Upper lobe of left lung (tissue), 6 donors: ENCODE results near the gene STH. TPM values are rescaled to one million over a fixed set of nuclear protein-coding genes. Genes with fewer than 3 reads are reported as not detected.

Experiments used
- ATAC-seq, 2 donors: fragments of 200-7000 bp; cut with Tn5 transposase; one replicate each; pipeline ENCODE4 v1.9.1; 2022; ENCODE audit warnings: mild to moderate bottlenecking in 2 of 2, moderate library complexity in 2 of 2; ENCODE audit not compliant: low FRiP score in 2 of 2
- DNase-seq, 2 donors: peaks; one replicate each; pipeline ENCODE4 v3.0.0-alpha.2; 2019 to 2020
- H3K27ac ChIP-seq, 4 donors: fragments of 200-600 bp; sonication (generic); one replicate each; pipeline ENCODE4 v1.5.1; 2016 to 2019
- H3K27me3 ChIP-seq, 4 donors: fragments of 200-600 bp; sonication (generic); one replicate each; pipeline ENCODE4 v1.5.1; 2017 to 2019
- H3K36me3 ChIP-seq, 4 donors: fragments of 200-600 bp; sonication (generic); one replicate each; pipeline ENCODE4 v1.5.1; 2016 to 2019
- H3K4me1 ChIP-seq, 4 donors: fragments of 200-600 bp; sonication (generic); one replicate each; pipeline ENCODE4 v1.5.1; 2018 to 2019
- H3K4me3 ChIP-seq, 4 donors: fragments of 200-600 bp; sonication (generic); one replicate each; pipeline ENCODE4 v1.5.1; 2017 to 2019; ENCODE audit warnings: mild to moderate bottlenecking in 2 of 4, moderate library complexity in 1 of 4
- H3K9me3 ChIP-seq, 4 donors: fragments of 200-600 bp; sonication (generic); one replicate each; pipeline ENCODE4 v1.5.1; 2018 to 2019
- EP300 ChIP-seq, 4 donors: sonication (generic); formaldehyde crosslinking; IDR thresholded peaks; one replicate each; pipeline ENCODE4 v1.5.1; 2017; ENCODE audit warnings: antibody characterized with exemption in 4 of 4, control low read depth in 2 of 4
- POLR2A ChIP-seq, 4 donors: fragments of 450-650 bp; IDR thresholded peaks; one replicate each; pipeline ENCODE4 v1.5.1; 2016 to 2017; ENCODE audit warnings: antibody characterized with exemption in 4 of 4, mild to moderate bottlenecking in 2 of 4
- POLR2AphosphoS5 ChIP-seq, 2 donors: sonication (generic); formaldehyde crosslinking; IDR thresholded peaks; one replicate each; pipeline ENCODE4 v1.5.1; 2017; ENCODE audit warnings: antibody characterized with exemption in 2 of 2
- WGBS, 2 donors: methylation state at CpG; one replicate each; pipeline ENCODE4 v1.1.5; 2017 to 2018; 5-methylcytosine and 5-hydroxymethylcytosine counted together
- total RNA-seq, 6 donors: library from RNA; depleted of rRNA in 4 of 6; stranded (reverse); fragments of >200 nt in 4 of 6; gene quantifications; one replicate each; pipeline versions ENCODE4 v1.1.0 to v1.2.1, GENCODE V29; 2016 to 2021
- TF ChIP-seq, protein P1 (sequence below), 6 experiments: fragments of 450-650 bp in 4 of 6; fragments of 200-600 bp in 2 of 6; sonication (generic) in 2 of 6; IDR thresholded peaks; one replicate each; pipeline ENCODE4 v1.5.1; 2016 to 2019; ENCODE audit warnings: antibody characterized with exemption in 6 of 6
- donor health status: DM: no; HTN: no; CAD: no; lungs with moderate emphysema.
- donor health status: DM: no; HTN: yes; CAD: no; lungs with severe emphysema.

The STH gene
- total RNA-seq, 6 donors from 2014 or later: not detected

GRCh38 chr17:46009681-46010596 is 10.9 kb downstream of the STH start:
- no peak for ATAC-seq

GRCh38 chr17:46010597-46011186 is 11.6 kb downstream of the STH start:
- no peaks in the 10 kb centered on the region for H3K27me3 ChIP-seq
- H3K9me3 ChIP-seq: no peaks in the 10 kb centered on the region
- no peak overlapping the region for H3K27ac ChIP-seq
- TF ChIP-seq, protein P1, sequence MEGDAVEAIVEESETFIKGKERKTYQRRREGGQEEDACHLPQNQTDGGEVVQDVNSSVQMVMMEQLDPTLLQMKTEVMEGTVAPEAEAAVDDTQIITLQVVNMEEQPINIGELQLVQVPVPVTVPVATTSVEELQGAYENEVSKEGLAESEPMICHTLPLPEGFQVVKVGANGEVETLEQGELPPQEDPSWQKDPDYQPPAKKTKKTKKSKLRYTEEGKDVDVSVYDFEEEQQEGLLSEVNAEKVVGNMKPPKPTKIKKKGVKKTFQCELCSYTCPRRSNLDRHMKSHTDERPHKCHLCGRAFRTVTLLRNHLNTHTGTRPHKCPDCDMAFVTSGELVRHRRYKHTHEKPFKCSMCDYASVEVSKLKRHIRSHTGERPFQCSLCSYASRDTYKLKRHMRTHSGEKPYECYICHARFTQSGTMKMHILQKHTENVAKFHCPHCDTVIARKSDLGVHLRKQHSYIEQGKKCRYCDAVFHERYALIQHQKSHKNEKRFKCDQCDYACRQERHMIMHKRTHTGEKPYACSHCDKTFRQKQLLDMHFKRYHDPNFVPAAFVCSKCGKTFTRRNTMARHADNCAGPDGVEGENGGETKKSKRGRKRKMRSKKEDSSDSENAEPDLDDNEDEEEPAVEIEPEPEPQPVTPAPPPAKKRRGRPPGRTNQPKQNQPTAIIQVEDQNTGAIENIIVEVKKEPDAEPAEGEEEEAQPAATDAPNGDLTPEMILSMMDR (IDR thresholded peaks at IDR 0.05): no peak
- no peak for TF ChIP-seq POLR2A (IDR thresholded peaks at IDR 0.05)
- TF ChIP-seq POLR2AphosphoS5 (IDR thresholded peaks at IDR 0.05): no peak
- no peak for TF ChIP-seq EP300 (IDR thresholded peaks at IDR 0.05)
- DNase-seq (no peak), ATAC-seq (no peak)
- 84 to 87% methylated on average over 12 to 16 of the region's 16 CpGs for WGBS, 2 donors
- H3K4me1 ChIP-seq: peaks cover 0 to 4% (median 1%) of the 10 kb centered on the region in 4 donors
- no peaks in the 10 kb centered on the region for H3K36me3 ChIP-seq
- H3K4me3 ChIP-seq: no peak overlapping the region

More at GRCh38 chr17:46009681-46010596, 10.9 kb downstream of the STH start:
- TF ChIP-seq, protein P1 (IDR thresholded peaks at IDR 0.05): no peak
- TF ChIP-seq POLR2AphosphoS5 (IDR thresholded peaks at IDR 0.05): no peak
- TF ChIP-seq POLR2A (IDR thresholded peaks at IDR 0.05): no peak
- TF ChIP-seq EP300 (IDR thresholded peaks at IDR 0.05): no peak
- H3K4me1 ChIP-seq: peaks cover 0 to 4% (median 1%) of the 10 kb centered on the region in 4 donors
- no peak overlapping the region for H3K27ac ChIP-seq
- WGBS, 2 donors: 82% methylated on average over 31 to 33 of the region's 33 CpGs
- H3K4me3 ChIP-seq: no peak overlapping the region
- H3K27me3 ChIP-seq: no peaks in the 10 kb centered on the region
- H3K36me3 ChIP-seq: no peaks in the 10 kb centered on the region
- no peaks in the 10 kb centered on the region for H3K9me3 ChIP-seq
- no peak for DNase-seq

DNA sequence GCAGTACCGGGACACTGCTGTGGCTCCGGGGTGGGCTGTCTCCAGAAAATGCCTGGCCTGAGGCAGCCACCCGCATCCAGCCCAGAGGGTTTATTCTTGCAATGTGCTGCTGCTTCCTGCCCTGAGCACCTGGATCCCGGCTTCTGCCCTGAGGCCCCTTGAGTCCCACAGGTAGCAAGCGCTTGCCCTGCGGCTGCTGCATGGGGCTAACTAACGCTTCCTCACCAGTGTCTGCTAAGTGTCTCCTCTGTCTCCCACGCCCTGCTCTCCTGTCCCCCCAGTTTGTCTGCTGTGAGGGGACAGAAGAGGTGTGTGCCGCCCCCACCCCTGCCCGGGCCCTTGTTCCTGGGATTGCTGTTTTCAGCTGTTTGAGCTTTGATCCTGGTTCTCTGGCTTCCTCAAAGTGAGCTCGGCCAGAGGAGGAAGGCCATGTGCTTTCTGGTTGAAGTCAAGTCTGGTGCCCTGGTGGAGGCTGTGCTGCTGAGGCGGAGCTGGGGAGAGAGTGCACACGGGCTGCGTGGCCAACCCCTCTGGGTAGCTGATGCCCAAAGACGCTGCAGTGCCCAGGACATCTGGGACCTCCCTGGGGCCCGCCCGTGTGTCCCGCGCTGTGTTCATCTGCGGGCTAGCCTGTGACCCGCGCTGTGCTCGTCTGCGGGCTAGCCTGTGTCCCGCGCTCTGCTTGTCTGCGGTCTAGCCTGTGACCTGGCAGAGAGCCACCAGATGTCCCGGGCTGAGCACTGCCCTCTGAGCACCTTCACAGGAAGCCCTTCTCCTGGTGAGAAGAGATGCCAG is 12.9 kb downstream of the STH start:
- no peaks in the 10 kb centered on the region for H3K9me3 ChIP-seq
- ATAC-seq (no peak), DNase-seq (no peak)
- H3K36me3 ChIP-seq: no peaks in the 10 kb centered on the region
- WGBS, 2 donors: 86 to 97% methylated on average over 5 to 26 of the region's 28 CpGs
- H3K27me3 ChIP-seq: no peaks in the 10 kb centered on the region
- H3K4me3 ChIP-seq: no peak overlapping the region
- no peak overlapping the region for H3K27ac ChIP-seq
- peaks cover 0 to 4% (median 1%) of the 10 kb centered on the region in 4 donors for H3K4me1 ChIP-seq
- TF ChIP-seq EP300 (IDR thresholded peaks at IDR 0.05): no peak
- no peak for TF ChIP-seq POLR2A (IDR thresholded peaks at IDR 0.05)
- TF ChIP-seq POLR2AphosphoS5 (IDR thresholded peaks at IDR 0.05): no peak
- TF ChIP-seq, protein P1 (IDR thresholded peaks at IDR 0.05): no peak

DNA sequence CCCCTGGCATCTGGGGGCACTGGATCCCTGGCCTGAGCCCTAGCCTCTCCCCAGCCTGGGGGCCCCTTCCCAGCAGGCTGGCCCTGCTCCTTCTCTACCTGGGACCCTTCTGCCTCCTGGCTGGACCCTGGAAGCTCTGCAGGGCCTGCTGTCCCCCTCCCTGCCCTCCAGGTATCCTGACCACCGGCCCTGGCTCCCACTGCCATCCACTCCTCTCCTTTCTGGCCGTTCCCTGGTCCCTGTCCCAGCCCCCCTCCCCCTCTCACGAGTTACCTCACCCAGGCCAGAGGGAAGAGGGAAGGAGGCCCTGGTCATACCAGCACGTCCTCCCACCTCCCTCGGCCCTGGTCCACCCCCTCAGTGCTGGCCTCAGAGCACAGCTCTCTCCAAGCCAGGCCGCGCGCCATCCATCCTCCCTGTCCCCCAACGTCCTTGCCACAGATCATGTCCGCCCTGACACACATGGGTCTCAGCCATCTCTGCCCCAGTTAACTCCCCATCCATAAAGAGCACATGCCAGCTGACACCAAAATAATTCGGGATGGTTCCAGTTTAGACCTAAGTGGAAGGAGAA is 13.5 kb downstream of the STH start:
- H3K4me1 ChIP-seq: peaks cover 0 to 4% (median 1%) of the 10 kb centered on the region in 4 donors
- no peak for DNase-seq
- TF ChIP-seq EP300 (IDR thresholded peaks at IDR 0.05) (no peak), POLR2AphosphoS5 (IDR thresholded peaks at IDR 0.05) (no peak), POLR2A (IDR thresholded peaks at IDR 0.05) (no peak)
- TF ChIP-seq, protein P1 (IDR thresholded peaks at IDR 0.05): no peak
- no peaks in the 10 kb centered on the region for H3K27me3 ChIP-seq
- H3K4me3 ChIP-seq: no peak overlapping the region
- no peaks in the 10 kb centered on the region for H3K36me3 ChIP-seq
- no peak for ATAC-seq
- 72 to 89% methylated on average over 9 to 11 of the region's 11 CpGs for WGBS, 2 donors
- H3K27ac ChIP-seq: no peak overlapping the region
- H3K9me3 ChIP-seq: no peaks in the 10 kb centered on the region
